ENCODE results near the gene HOXB5.

HOXB5 gene

GRCh38 chr17:48628649-48629410, 35.3 kb upstream of the HOXB5 start:
- no peak for DNase-seq

GRCh38 chr17:48627623-48628521, 34.3 kb upstream of the HOXB5 start:
- no peak for DNase-seq

- no peak for DNase-seq
These were observed 33.6 kb upstream of the HOXB5 start for GRCh38 chr17:48627118-48627597.

GRCh38 chr17:48626245-48627117, 32.9 kb upstream of the HOXB5 start, which contains the start of gene HOXB9:
Gene HOXB9 (minus strand): TSS chr17:48626358. CDS start chr17:48626269, 89 bp downstream.
- DNase-seq = peak; percentile 52

- DNase-seq = peak; percentile 46
These were observed 32.1 kb upstream of the HOXB5 start for GRCh38 chr17:48625495-48626244.

- DNase-seq = peak; percentile 37
These were observed 31.2 kb upstream of the HOXB5 start for GRCh38 chr17:48624544-48625494.

- no peak for DNase-seq
These were observed 30.5 kb upstream of the HOXB5 start for GRCh38 chr17:48624118-48624517.

GRCh38 chr17:48623583-48623982, 30.0 kb upstream of the HOXB5 start:
- no peak for DNase-seq

GRCh38 chr17:48622857-48623256, 29.3 kb upstream of the HOXB5 start:
- DNase-seq = no peak

GRCh38 chr17:48621410-48622392, 28.1 kb upstream of the HOXB5 start:
- no peak for DNase-seq

- no peak for DNase-seq
These were observed 27.0 kb upstream of the HOXB5 start for GRCh38 chr17:48620461-48621139.

GRCh38 chr17:48619826-48620449, 26.4 kb upstream of the HOXB5 start:
- no peak for DNase-seq

GRCh38 chr17:48618256-48618896, 24.8 kb upstream of the HOXB5 start:
- peak; percentile 86 for DNase-seq

- no peak for DNase-seq
These were observed 24.1 kb upstream of the HOXB5 start for GRCh38 chr17:48617471-48618255.

GRCh38 chr17:48616717-48617470, 23.3 kb upstream of the HOXB5 start:
- no peak for DNase-seq
